ENCODE measurements around the gene AKT2.

AKT2 gene

GRCh38 chr19:40271706-40272105 lies 13.4 kb downstream of the AKT2 start:
- DNase-seq, result no peak

GRCh38 chr19:40270362-40271089 lies 14.6 kb downstream of the AKT2 start:
- no peak for DNase-seq

GRCh38 chr19:40269216-40269940 lies 15.8 kb downstream of the AKT2 start:
- no peak for DNase-seq

- DNase-seq, result no peak
Measured at GRCh38 chr19:40267601-40267997, 17.5 kb downstream of the AKT2 start.

- DNase-seq, result no peak
Measured at GRCh38 chr19:40266912-40267600, 18.1 kb downstream of the AKT2 start.

GRCh38 chr19:40266119-40266518 lies 19.0 kb downstream of the AKT2 start:
- no peak for DNase-seq

- DNase-seq, result no peak
Measured at GRCh38 chr19:40265763-40266099, 19.4 kb downstream of the AKT2 start.

- no peak for DNase-seq
Measured at GRCh38 chr19:40265055-40265762, 19.9 kb downstream of the AKT2 start.

- DNase-seq, result no peak
Measured at GRCh38 chr19:40264314-40265054, 20.7 kb downstream of the AKT2 start.

GRCh38 chr19:40263440-40264313 lies 21.5 kb downstream of the AKT2 start:
- DNase-seq, result no peak

GRCh38 chr19:40262422-40262821 lies 22.7 kb downstream of the AKT2 start:
- peak; percentile 20 to 31 for DNase-seq

- no peak for DNase-seq
Measured at GRCh38 chr19:40261631-40262030, 23.5 kb downstream of the AKT2 start.

- no peak for DNase-seq
Measured at GRCh38 chr19:40257096-40257517, 28.0 kb downstream of the AKT2 start.

GRCh38 chr19:40256512-40256911 lies 28.6 kb downstream of the AKT2 start:
- no peak for DNase-seq

- DNase-seq, result no peak
Measured at GRCh38 chr19:40255619-40256166, 29.5 kb downstream of the AKT2 start.

- DNase-seq, result no peak
Measured at GRCh38 chr19:40254714-40255418, 30.3 kb downstream of the AKT2 start.

- no peak for DNase-seq
Measured at GRCh38 chr19:40253611-40254092, 31.5 kb downstream of the AKT2 start.

GRCh38 chr19:40252395-40252794 lies 32.8 kb downstream of the AKT2 start:
- no peak for DNase-seq

- no peak for DNase-seq
Measured at GRCh38 chr19:40251991-40252390, 33.2 kb downstream of the AKT2 start.

- no peak for DNase-seq
Measured at GRCh38 chr19:40251244-40251643, 33.9 kb downstream of the AKT2 start.

Data from SHP77 (cell line).